Hematopoietic multipotent progenitor cell treated with erythropoietin and hydrocortisone succinate and interleukin-3 and kit ligand, for 6 days (in vitro differentiated cells): Measurements from ENCODE around the gene MPDU1.
A peak's percentile ranks its signal among the peaks of the same experiment; 100 is the strongest.

Experiments
- DNase-seq: peaks from one replicate; pipeline ENCODE4 v3.0.0-alpha.2; 2015

MPDU1 gene

DNA sequence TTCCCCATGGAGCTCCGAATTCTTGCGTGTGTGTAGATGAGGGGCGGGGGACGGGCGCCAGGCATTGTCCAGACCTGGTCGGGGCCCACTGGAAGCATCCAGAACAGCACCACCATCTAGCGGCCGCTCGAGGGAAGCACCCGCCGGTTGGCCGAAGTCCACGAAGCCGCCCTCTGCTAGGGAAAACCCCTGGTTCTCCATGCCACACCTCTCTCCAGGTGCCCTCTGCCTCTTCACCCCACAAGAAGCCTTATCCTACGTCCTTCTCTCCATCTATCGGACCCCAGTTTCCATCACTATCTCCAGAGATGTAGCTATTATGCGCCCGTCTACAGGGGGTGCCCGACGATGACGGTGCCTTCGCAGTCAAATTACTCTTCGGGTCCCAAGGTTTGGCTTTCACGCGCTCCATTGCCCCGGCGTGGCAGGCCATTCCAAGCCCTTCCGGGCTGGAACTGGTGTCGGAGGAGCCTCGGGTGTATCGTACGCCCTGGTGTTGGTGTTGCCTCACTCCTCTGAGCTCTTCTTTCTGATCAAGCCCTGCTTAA, 22.6 kb upstream of the MPDU1 start:
- DNase-seq: peak; percentile 95

DNA sequence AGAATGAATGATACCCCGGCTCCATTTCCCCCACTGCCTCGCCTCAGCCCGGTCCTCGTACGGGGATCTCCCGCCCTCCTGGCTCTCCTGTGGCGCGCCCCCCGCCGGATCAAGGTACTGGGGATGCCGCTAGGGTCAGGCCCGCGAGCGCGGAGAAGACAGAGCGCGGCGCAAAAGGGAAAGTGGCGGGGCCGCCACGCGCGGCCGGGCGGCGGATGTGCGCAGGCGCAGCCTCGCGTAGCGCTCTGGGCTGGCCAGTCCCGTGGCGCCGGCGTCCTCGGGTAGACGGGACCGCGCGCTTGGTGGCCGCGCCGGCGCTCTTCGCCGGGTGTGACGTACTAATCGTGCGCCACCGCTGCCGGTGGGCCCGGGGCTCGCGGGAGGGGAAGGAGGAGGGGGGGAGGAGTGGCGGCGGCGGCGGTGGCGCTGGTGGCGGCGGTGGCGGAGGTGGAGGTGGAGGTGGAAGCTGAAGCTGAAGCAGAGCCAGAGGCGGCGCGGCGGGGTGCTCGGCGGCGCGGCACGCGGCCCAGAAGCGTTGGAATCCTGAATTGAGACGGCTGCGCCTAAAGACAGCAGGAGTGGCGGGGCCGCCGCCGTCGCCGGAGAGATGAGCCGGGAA, 22.0 kb upstream of the MPDU1 start, which contains the start of gene SENP3:
TSS of gene SENP3 (plus strand) at position 331 of the 619 bp plus-strand sequence. CDS start 1,158 bp downstream, outside the sequence.
- DNase-seq: peak; percentile 94

DNA sequence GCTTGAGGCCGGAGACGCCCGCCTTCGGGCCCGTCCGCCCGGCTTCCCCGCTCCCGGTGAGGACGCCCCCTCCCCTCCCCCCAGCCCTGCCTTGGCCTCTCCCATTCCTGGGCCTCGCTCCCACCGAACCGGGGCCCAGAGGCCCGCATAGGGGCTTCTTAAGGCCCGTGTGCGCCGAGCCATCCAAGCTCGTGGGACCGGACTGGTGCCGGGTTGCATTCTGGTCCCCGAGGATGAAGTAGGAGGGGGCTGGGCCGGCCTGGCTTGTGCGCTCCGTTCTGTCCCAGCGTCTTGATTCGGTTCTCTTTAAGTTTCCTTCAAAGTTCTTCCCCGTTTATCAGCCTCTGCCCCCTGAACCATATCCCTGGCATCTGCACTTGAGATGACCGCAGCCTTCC, 21.4 kb upstream of the MPDU1 start:
- DNase-seq: peak; percentile 41

DNA sequence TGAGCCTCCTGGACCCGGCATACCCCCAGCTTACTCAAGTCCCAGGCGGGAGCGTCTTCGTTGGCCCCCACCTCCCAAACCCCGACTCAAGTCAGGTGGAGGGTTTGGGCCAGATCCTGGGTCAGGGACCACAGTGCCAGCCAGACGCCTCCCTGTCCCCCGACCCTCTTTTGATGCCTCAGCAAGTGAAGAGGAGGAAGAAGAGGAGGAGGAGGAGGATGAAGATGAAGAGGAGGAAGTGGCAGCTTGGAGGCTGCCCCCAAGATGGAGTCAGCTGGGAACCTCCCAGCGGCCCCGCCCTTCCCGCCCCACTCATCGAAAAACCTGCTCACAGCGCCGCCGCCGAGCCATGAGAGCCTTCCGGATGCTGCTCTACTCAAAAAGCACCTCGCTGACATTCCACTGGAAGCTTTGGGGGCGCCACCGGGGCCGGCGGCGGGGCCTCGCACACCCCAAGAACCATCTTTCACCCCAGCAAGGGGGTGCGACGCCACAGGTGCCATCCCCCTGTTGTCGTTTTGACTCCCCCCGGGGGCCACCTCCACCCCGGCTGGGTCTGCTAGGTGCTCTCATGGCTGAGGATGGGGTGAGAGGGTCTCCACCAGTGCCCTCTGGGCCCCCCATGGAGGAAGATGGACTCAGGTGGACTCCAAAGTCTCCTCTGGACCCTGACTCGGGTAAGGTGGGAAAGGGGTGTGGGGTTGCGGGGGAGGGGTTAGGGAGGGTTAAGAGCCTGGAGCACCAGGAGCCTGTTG, 20.4 kb upstream of the MPDU1 start:
- DNase-seq: no peak

DNA sequence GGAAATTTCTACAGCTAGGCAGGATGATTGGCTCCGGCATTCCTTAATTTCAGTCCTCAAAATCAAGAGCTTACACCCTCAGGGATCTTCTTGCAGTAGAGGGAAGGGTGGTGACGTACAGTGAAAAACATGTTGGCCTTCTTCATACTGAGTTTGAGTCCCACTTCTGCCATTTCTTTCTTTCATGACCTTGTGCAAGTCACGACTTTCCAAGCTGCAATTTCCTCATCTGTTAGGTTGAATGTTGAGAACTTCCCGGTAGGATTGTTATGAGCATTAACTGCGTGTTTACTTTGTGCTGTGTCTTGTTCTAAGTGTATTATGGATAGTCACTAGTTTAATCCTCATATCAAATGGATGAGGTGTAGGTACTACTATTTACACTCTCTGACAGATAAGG, 14.1 kb upstream of the MPDU1 start:
- no peak for DNase-seq

DNA sequence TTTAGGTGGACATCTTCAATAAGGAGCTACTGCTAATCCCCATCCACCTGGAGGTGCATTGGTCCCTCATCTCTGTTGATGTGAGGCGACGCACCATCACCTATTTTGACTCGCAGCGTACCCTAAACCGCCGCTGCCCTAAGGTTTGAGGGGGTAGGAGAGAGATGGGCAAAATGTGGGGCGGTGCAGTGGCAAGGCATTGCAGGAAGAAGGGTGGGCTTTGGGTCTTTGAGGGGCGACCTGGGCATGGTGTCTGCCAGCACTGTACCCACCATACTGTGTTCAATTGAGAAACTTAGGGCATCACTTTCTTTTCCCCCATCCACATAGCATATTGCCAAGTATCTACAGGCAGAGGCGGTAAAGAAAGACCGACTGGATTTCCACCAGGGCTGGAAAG, 13.3 kb upstream of the MPDU1 start:
- DNase-seq: no peak

DNA sequence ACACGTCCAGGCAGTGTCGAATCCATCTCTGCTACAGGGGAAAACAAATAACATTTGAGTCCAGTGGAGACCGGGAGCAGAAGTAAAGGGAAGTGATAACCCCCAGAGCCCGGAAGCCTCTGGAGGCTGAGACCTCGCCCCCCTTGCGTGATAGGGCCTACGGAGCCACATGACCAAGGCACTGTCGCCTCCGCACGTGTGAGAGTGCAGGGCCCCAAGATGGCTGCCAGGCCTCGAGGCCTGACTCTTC, 11.4 kb upstream of the MPDU1 start:
- no peak for DNase-seq

DNA sequence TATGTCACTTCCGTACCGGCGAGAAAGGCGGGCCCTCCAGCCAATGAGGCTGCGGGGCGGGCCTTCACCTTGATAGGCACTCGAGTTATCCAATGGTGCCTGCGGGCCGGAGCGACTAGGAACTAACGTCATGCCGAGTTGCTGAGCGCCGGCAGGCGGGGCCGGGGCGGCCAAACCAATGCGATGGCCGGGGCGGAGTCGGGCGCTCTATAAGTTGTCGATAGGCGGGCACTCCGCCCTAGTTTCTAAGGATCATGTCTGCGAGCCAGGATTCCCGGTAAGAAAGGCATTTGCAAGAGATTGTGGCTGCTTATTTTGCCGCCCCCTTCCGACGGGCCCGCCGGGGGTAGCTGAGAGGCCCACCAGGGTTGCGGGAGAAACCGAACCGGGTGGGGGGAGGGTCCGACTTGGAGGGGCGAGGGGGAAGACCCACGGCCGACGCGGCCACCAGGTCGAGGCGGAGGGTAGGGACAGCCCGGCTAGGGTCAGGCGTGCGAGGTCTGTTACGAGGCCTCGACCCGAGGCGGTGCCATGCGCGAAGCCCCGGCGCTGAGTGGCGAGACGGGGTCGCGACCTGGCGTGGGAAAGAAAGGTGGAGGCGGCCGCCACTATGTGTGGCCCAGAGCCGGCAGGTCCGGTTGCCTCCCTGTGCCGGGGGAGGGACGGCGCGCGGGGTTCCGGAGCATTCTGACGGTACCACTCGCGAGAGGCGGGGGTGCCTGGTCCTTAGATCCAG, 10.9 kb upstream of the MPDU1 start:
- peak; percentile 100 for DNase-seq

DNA sequence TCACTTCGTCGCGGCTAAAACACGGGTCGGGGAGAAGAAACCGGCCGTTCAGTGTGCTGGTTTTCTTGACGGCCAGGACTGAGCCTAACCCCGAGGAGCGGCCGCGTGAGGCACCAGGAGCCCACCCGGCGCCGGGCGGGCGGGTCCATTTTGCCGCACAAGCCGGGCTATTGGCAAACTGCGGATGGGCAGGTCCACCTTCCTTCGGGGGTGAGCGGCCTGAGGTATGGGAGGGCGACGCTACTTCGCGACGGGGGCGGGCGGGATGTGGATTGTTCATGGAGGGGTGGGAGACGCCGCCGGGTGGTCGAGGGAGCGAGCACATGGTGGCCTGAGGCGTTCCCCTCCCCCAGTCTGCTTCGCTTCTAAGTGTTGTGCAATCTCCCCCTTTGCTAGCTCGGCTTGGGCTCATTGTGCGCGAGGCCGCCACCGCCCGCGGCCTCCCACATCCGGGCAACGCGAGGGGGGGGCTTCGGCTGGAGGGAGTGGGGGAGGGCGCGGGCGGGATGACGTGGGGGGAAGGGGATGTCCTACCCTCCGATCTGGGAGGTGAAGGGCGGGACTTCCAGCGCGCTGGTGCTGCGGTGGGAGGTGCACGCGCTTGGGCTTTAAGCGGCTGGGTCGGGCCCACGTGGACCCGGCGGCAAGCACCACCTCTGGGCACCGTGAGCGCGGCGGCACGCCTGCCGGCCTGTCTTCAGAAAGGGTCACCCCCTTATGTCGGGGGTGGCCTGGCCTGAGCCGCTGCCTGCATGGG, 10.2 kb upstream of the MPDU1 start:
- DNase-seq: peak; percentile 93

DNA sequence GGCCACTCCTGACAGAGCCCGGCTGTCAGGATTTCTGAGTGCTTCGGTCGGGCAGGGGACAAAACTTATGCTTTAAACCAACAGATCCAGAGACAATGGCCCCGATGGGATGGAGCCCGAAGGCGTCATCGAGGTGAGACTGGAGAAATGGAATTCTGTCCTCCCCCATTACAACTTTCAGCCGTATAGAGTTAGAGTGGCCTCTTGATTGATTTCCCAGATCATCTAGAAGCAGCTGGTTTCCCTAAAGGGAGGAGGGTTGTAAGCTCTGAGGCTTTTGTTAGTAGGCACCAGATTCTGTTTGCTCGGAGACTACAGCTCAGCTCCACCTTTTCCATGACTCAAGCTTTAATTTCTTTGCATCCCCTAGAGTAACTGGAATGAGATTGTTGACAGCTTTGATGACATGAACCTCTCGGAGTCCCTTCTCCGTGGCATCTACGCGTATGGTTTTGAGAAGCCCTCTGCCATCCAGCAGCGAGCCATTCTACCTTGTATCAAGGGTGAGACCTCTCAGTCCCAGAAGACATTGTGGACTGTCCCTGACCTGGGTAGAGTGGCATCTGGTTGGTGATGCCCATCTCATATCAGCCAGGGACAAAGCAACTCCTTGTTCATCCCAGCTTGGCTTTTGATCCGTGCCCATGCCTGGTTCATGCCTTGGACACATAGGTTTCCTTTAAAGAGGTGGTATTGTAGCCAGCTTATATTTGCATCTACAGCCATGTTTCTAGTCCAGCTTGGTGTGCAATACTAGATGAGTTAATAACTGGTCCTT, 9.3 kb upstream of the MPDU1 start:
- DNase-seq: peak; percentile 19

DNA sequence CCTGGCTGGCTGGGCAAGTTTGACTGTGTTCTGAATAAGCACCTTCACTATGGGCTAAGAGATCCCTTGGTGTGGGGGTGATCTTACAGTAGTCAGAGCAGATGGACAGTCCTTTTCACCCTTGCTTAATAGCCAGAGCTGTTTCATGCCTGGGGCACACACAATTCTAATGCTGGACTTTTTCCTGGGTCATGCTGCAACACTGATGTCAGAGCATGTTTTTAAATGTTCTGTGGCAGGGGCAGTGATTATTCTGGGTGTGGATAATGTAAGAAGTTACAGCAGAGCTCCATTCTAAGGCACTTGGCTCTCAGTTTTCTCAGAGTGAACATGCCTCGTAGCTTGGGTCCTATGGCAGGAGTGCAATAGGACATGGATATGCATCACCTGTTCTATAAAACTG, 8.2 kb upstream of the MPDU1 start:
- no peak for DNase-seq

DNA sequence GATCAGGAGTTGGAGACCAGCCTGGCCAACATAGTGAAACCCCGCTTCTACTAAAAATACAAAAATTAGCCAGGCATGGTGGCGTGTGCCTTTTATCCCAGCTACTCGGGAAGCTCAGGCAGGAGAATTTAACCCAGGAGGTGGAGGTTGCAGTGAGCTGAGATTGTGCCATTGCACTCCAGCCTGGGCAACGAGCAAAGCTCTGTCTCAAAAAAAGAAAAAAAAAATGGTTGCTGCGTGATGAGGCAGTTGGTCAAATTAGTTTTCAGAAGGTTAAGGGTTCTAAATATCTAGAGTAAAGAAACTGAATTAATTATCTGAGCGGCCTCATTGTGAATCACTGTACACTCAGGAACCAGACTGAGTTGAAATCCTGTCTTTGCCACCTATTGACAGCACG, 7.7 kb upstream of the MPDU1 start:
- no peak for DNase-seq

DNA sequence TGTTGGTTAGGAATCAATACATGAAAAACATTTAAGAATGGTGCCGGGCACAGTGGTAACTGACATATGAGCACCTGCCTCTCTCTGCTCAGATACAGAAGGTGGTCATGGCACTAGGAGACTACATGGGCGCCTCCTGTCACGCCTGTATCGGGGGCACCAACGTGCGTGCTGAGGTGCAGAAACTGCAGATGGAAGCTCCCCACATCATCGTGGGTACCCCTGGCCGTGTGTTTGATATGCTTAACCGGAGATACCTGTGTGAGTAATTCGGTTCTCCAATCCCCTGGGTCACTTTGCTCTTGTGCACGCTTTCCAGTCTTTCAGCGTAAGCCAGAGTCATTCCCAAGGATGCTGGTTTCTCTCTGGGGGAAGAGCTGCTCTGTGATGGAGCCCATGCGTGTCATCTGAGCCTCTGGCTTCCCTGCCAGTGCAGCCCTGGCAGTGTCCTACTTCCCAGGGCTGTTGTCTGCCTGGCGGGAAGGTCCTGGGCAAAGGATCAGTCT, 7.2 kb upstream of the MPDU1 start:
- no peak for DNase-seq

DNA sequence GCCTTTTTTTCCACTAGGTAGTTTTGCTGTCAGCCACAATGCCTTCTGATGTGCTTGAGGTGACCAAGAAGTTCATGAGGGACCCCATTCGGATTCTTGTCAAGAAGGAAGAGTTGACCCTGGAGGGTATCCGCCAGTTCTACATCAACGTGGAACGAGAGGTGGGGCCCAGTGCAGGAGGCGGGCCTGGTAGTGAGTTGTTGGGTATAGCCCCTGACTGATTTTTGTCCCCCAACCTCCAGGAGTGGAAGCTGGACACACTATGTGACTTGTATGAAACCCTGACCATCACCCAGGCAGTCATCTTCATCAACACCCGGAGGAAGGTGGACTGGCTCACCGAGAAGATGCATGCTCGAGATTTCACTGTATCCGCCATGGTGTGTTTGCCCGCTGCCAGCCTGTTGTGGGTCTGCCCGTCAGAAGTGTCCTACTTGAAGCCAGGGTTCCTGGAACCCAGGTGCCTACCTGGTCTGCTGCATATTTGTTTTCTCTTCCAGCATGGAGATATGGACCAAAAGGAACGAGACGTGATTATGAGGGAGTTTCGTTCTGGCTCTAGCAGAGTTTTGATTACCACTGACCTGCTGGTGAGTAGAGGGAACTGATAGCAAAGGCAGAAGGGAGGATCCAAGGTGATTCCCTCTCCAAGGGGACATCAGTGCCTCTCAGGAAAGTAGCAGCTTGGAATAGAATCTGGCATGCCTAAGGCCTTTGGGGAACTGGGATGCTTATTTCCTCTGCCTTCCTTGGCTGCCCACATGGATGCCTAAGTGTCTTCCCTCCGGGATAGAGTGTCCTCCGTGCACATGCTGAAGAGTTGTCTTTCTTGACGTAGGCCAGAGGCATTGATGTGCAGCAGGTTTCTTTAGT, 6.1 kb upstream of the MPDU1 start:
- DNase-seq: peak; percentile 19

DNA sequence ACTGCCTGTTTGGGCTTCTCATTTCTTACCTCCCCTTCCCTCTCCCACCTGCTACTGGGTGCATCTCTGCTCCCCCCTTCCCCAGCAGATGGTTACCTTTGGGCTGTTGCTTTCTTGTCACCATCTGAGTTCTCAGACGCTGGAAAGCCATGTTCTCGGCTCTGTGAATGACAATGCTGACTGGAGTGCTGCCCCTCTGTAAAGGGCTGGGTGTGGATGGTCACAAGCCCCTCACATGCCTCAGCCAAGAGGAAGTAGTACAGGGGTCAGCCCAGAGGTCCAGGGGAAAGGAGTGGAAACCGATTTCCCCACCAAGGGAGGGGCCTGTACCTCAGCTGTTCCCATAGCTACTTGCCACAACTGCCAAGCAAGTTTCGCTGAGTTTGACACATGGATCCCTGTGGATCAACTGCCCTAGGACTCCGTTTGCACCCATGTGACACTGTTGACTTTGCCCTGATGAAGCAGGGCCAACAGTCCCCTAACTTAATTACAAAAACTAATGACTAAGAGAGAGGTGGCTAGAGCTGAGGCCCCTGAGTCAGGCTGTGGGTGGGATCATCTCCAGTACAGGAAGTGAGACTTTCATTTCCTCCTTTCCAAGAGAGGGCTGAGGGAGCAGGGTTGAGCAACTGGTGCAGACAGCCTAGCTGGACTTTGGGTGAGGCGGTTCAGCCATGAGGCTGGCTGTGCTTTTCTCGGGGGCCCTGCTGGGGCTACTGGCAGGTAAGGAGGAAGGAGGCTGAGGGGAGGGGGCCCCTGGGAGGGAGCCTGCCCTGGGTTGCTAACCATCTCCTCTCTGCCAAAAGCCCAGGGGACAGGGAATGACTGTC, 4.4 kb upstream of the MPDU1 start, which contains the start of gene CD68:
TSS of gene CD68 (plus strand) at position 638 of the 833 bp plus-strand sequence. CDS start at position 678, 40 bp downstream.
- peak; percentile 92 for DNase-seq

DNA sequence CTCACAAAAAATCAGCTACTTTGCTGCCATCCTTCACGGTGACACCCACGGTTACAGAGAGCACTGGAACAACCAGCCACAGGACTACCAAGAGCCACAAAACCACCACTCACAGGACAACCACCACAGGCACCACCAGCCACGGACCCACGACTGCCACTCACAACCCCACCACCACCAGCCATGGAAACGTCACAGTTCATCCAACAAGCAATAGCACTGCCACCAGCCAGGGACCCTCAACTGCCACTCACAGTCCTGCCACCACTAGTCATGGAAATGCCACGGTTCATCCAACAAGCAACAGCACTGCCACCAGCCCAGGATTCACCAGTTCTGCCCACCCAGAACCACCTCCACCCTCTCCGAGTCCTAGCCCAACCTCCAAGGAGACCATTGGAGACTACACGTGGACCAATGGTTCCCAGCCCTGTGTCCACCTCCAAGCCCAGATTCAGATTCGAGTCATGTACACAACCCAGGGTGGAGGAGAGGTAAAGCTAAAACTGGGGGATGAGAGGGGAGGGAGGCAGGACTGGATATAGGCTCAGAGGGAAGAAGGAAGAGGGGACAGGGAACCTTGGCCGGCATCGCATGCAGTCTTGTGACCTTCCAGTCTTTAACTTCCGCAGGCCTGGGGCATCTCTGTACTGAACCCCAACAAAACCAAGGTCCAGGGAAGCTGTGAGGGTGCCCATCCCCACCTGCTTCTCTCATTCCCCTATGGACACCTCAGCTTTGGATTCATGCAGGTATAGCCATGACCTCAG, 3.6 kb upstream of the MPDU1 start:
- DNase-seq: peak; percentile 14

DNA sequence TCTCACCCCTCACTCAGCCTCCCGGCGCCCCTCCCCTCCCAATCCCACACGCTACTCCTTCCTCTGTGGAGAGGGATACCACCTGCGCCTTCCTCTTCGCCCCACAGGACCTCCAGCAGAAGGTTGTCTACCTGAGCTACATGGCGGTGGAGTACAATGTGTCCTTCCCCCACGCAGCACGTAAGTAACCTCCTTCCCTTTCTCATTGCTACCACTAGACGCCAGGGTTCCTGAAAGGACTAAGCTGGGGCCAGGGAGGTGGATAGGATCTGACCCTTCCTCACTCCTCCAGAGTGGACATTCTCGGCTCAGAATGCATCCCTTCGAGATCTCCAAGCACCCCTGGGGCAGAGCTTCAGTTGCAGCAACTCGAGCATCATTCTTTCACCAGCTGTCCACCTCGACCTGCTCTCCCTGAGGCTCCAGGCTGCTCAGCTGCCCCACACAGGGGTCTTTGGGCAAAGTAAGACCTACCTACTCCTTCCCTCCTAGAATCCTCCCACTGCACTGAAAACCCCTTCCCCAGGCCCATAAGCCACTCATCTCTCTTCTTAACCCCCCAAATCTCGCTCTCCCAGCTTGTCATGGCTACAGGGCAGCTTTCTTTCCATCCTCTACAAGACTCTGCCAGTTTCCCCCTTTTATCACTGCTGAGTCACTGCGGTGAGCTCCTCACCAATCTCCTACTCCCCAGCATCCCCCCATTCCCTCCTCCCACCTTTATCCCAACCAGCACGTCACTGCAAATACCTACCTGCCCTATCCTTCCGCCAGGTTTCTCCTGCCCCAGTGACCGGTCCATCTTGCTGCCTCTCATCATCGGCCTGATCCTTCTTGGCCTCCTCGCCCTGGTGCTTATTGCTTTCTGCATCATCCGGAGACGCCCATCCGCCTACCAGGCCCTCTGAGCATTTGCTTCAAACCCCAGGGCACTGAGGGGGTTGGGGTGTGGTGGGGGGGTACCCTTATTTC, 2.8 kb upstream of the MPDU1 start:
- DNase-seq: peak; percentile 78
